PC-3 (cell line): ENCODE measurements around the gene CEP128. TPM values are rescaled to one million over a fixed set of nuclear protein-coding genes. Genes with fewer than 3 reads are reported as not detected.
A peak's percentile ranks its signal among the peaks of the same experiment; 100 is the strongest.

ENCODE experiments used
- ATAC-seq: fragments of 200-7000 bp; cut with Tn5 transposase; 2 replicates; pipeline ENCODE4 v1.9.1; 2020; ENCODE audit warnings: mild to moderate bottlenecking, moderate library complexity
- BruUV-seq: library from RNA; stranded (reverse); fragments of 400-500 nt; replicated peaks from 2 replicates; lab custom pipeline; 2021; lab: Mats Ljungman, UMichigan
- CTCF ChIA-PET: fragments of 300-600 bp; sonication (Branson Sonifier 250); formaldehyde crosslinking; loops from one replicate; lab custom pipeline; 2022; ENCODE audit warnings: antibody characterized with exemption; lab: Charles Lee
- POLR2A ChIA-PET: fragments of 300-600 bp; sonication (Branson Sonifier 250); formaldehyde crosslinking; loops from one replicate; lab custom pipeline; 2022; ENCODE audit warnings: antibody characterized with exemption; ENCODE audit not compliant: unreplicated experiment; lab: Charles Lee
- DNase-seq: peaks from one replicate; pipeline ENCODE4 v3.0.0-alpha.2; 2015
- H2AFZ ChIP-seq: fragments of 300-600 bp; sonication (generic); 2 replicates; pipeline ENCODE4 v1.6.0; 2016; ENCODE audit warnings: antibody characterized with exemption, low read length
- H3F3A ChIP-seq: fragments of 300-600 bp; sonication (generic); one replicate; pipeline ENCODE4 v1.6.0; 2017; ENCODE audit warnings: antibody characterized with exemption, low read length, control low read depth, mild to moderate bottlenecking; ENCODE audit not compliant: unreplicated experiment
- H3K27ac ChIP-seq: fragments of 300-600 bp; sonication (generic); 2 replicates; pipeline ENCODE4 v1.5.1; 2016; ENCODE audit warnings: mild to moderate bottlenecking, low read length
- H3K27me3 ChIP-seq: fragments of 300-600 bp; sonication (generic); 2 replicates; pipeline ENCODE4 v1.6.1; 2016; ENCODE audit warnings: low read length, mixed read lengths
- H3K36me3 ChIP-seq: fragments of 300-600 bp; sonication (generic); 2 replicates; pipeline ENCODE4 v1.6.1; 2016; ENCODE audit warnings: low read depth, mixed run types, low read length, mixed read lengths
- H3K4me1 ChIP-seq: fragments of 300-600 bp; sonication (generic); 2 replicates; pipeline ENCODE4 v1.5.1; 2016; ENCODE audit warnings: low read length; ENCODE audit not compliant: insufficient read depth
- H3K4me2 ChIP-seq: fragments of 300-600 bp; sonication (generic); 2 replicates; pipeline ENCODE4 v1.6.0; 2016; ENCODE audit warnings: low read length
- H3K4me3 ChIP-seq: fragments of 300-600 bp; sonication (generic); 2 replicates; pipeline ENCODE4 v1.5.1; 2016; ENCODE audit warnings: mild to moderate bottlenecking, low read length, mixed read lengths
- H3K79me2 ChIP-seq: fragments of 300-600 bp; sonication (generic); 2 replicates; pipeline ENCODE4 v1.6.1; 2017; ENCODE audit warnings: low read length, mixed read lengths
- H3K9ac ChIP-seq: fragments of 300-600 bp; sonication (generic); 2 replicates; pipeline ENCODE4 v1.6.0; 2016; ENCODE audit warnings: mild to moderate bottlenecking, low read length
- H3K9me2 ChIP-seq: fragments of 300-600 bp; sonication (generic); replicated peaks from 2 replicates; pipeline ENCODE4 v1.6.1; 2016; ENCODE audit warnings: mixed run types, low read length, mixed read lengths
- H3K9me3 ChIP-seq: fragments of 300-600 bp; sonication (generic); 2 replicates; pipeline ENCODE4 v1.6.1; 2016; ENCODE audit warnings: low read length, mixed read lengths
- H4K20me1 ChIP-seq: fragments of 300-600 bp; sonication (generic); 2 replicates; pipeline ENCODE4 v1.6.1; 2016; ENCODE audit warnings: low read length, mixed read lengths
- CTCF ChIP-seq: fragments of 300-600 bp; sonication (generic); conservative IDR thresholded peaks from 2 replicates; pipeline ENCODE4 v1.5.1; 2017; ENCODE audit warnings: antibody characterized with exemption, low read depth, mild to moderate bottlenecking, low read length
- EZH2 ChIP-seq: fragments of 300-600 bp; sonication (generic); IDR thresholded peaks from one replicate; pipeline ENCODE4 v1.6.1; 2017; ENCODE audit warnings: antibody characterized with exemption, mild to moderate bottlenecking, low read length; ENCODE audit not compliant: unreplicated experiment
- EZH2phosphoT487 ChIP-seq: fragments of 300-600 bp; sonication (generic); IDR thresholded peaks from 2 replicates; pipeline ENCODE4 v1.6.1; 2018; ENCODE audit warnings: mild to moderate bottlenecking, antibody characterized with exemption, low read length, borderline replicate concordance
- intact Hi-C: fragments of 100-400 bp; cut with micrococcal nuclease; formaldehyde crosslinking; loops from 2 replicates; pipeline ENCODE4 v1.9.0; 2023
- total RNA-seq: library from RNA; depleted of rRNA; stranded (reverse); fragments of >200 nt; gene quantifications from 2 replicates; pipeline ENCODE4 v1.2.3, GENCODE V29; 2014

Gene CEP128
- total RNA-seq, 1 experiment from 2014 or later: 11.6 TPM

GRCh38 chr14:80519002-80519401, 422.5 kb downstream of the CEP128 start:
- Histone ChIP-seq H3K9me2 (no peaks in the 10 kb centered on the region), H3K4me2 (no peak overlapping the region), H3F3A (peaks cover 3% of the 10 kb centered on the region), H3K79me2 (no peaks in the 10 kb centered on the region), H4K20me1 (no peaks in the 10 kb centered on the region), H3K36me3 (peaks cover 4% of the 10 kb centered on the region; the same call in 1 of the 2 replicates), H3K27ac (no peak overlapping the region), H2AFZ (no peak overlapping the region), H3K4me3 (no peak overlapping the region), H3K9me3 (no peaks in the 10 kb centered on the region), H3K9ac (no peak overlapping the region), H3K27me3 (no peaks in the 10 kb centered on the region), H3K4me1 (peaks cover 25% of the 10 kb centered on the region)
- intact Hi-C loops: no loop called here
- no peak for DNase-seq
- CTCF ChIA-PET: no interaction called here
- no TSS peak for BruUV-seq
- no peak for ATAC-seq
- POLR2A ChIA-PET: no interaction called here
- TF ChIP-seq EZH2phosphoT487 (no peak), EZH2 (no peak), CTCF (no peak)

DNA sequence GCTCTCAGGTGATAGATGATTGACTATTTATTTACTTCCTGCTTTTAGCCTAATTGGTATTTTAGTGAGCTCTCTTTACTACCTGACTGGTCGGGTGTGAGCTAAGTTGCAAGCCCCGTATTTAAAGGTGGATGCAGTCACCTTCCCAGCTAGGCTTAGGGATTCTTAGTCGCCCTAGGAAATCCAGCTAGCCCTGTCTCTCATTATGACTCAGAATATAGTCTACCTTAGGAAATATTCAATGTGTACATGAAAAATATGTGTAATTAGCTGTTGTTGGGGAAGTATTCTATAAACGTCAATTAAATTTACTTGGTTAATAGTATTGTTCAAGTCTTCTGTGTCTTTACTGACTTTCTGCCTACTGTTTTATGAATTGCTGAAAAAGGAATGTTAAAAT, 423.4 kb downstream of the CEP128 start:
- DNase-seq (peak; percentile 54), ATAC-seq (peak; percentile 79)
- Histone ChIP-seq H4K20me1 (no peaks in the 10 kb centered on the region), H3K27ac (peak overlapping the region; percentile 34), H3K9me3 (no peaks in the 10 kb centered on the region), H3K36me3 (peaks cover 4% of the 10 kb centered on the region; the same call in 1 of the 2 replicates), H3K4me3 (no peak overlapping the region), H3K4me1 (peaks cover 19% of the 10 kb centered on the region), H2AFZ (no peak overlapping the region), H3K4me2 (peak overlapping the region; percentile 41), H3F3A (no peaks in the 10 kb centered on the region), H3K9ac (no peak overlapping the region), H3K27me3 (no peaks in the 10 kb centered on the region), H3K79me2 (no peaks in the 10 kb centered on the region), H3K9me2 (no peaks in the 10 kb centered on the region)
- TF ChIP-seq EZH2 (no peak), EZH2phosphoT487 (no peak), CTCF (no peak)
- CTCF ChIA-PET: no interaction called here
- no TSS peak for BruUV-seq
- POLR2A ChIA-PET: no interaction called here
- intact Hi-C loops: no loop called here

- H3K9me3 ChIP-seq: no peaks in the 10 kb centered on the region
- no peaks in the 10 kb centered on the region for H3F3A ChIP-seq
- no peak for DNase-seq
- H3K4me1 ChIP-seq: no peaks in the 10 kb centered on the region
- H3K27me3 ChIP-seq: no peaks in the 10 kb centered on the region
- intact Hi-C loops: no loop called here
- ATAC-seq: no peak
- CTCF ChIA-PET: no interaction called here
- POLR2A ChIA-PET: no interaction called here
- H3K79me2 ChIP-seq: no peaks in the 10 kb centered on the region
- no TSS peak for BruUV-seq
- H3K4me2 ChIP-seq: no peak overlapping the region
- H3K36me3 ChIP-seq: no peaks in the 10 kb centered on the region; the same call in 1 of the 2 replicates
- H2AFZ ChIP-seq: no peak overlapping the region
- no peak overlapping the region for H3K9ac ChIP-seq
- TF ChIP-seq CTCF: no peak
- no peak for TF ChIP-seq EZH2
- H4K20me1 ChIP-seq: no peaks in the 10 kb centered on the region
- no peak overlapping the region for H3K27ac ChIP-seq
- H3K9me2 ChIP-seq: no peaks in the 10 kb centered on the region
- H3K4me3 ChIP-seq: no peak overlapping the region
Measured at GRCh38 chr14:80507292-80507869, 434.2 kb downstream of the CEP128 start.
